ENCODE results near the gene YLPM1.

YLPM1 gene

DNA sequence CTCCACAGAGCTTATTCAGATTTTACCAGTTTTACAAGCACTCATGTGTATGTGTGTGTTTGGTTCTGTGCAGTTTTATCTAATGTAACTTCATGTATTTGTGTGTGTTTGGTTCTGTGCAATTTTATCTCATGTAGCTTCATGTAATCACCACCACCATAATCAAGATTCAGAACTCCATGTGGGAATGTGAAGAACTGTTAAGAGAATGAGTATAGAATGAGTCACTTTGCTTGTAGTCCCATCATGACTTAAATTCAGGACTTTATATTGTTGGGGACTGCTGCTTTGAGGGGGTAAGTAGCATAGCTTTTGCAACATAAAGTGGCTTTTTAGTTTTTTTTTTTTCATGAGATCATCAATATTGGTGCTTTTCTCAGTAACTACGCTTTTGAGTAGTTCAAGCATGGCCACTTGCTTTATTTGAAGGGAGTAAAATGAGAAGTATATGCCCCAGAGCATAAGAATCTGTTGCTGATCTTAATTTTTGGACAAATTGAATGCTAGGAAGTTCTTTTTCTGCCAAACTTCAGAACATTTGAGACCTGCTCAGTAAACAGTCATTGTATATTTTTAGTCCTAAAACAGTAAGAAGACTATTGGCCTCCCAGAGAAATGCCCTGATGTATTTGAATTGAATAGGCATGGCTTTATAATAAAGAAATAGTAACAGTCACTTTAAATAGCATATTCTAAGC lies 84.0 kb downstream of the YLPM1 start:
- Histone ChIP-seq H3K4me1 (ENCODE audit: insufficient read depth, low read length) (no peaks in the 10 kb centered on the region), H3K36me3 (ENCODE audit: insufficient read depth, low read length) (no peaks in the 10 kb centered on the region), H3K9ac (ENCODE audit: low read length) (no peak overlapping the region), H3K27ac (ENCODE audit: low read depth, low read length) (no peak overlapping the region), H3K27me3 (ENCODE audit: control insufficient read depth in 1 of 2, insufficient read depth in 2 of 2, low read length in 2 of 2) (no peaks in the 10 kb centered on the region), H3K9me3 (ENCODE audit: low read length) (no peaks in the 10 kb centered on the region), H3K4me3 (ENCODE audit: low read depth in 1 of 2, low read length in 2 of 2) (no peak overlapping the region)

GRCh38 chr14:74848768-74849167 lies 85.7 kb downstream of the YLPM1 start:
- no peak overlapping the region for H3K9ac ChIP-seq (ENCODE audit: low read length)
- peaks cover 11% of the 10 kb centered on the region for H3K4me1 ChIP-seq (ENCODE audit: insufficient read depth, low read length)
- H3K9me3 ChIP-seq (ENCODE audit: low read length) = no peaks in the 10 kb centered on the region
- no peak overlapping the region for H3K4me3 ChIP-seq (ENCODE audit: low read depth in 1 of 2, low read length in 2 of 2)
- H3K36me3 ChIP-seq (ENCODE audit: insufficient read depth, low read length) = no peaks in the 10 kb centered on the region
- no peaks in the 10 kb centered on the region for H3K27me3 ChIP-seq (ENCODE audit: control insufficient read depth in 1 of 2, insufficient read depth in 2 of 2, low read length in 2 of 2)
- H3K27ac ChIP-seq (ENCODE audit: low read depth, low read length) = no peak overlapping the region

DNA sequence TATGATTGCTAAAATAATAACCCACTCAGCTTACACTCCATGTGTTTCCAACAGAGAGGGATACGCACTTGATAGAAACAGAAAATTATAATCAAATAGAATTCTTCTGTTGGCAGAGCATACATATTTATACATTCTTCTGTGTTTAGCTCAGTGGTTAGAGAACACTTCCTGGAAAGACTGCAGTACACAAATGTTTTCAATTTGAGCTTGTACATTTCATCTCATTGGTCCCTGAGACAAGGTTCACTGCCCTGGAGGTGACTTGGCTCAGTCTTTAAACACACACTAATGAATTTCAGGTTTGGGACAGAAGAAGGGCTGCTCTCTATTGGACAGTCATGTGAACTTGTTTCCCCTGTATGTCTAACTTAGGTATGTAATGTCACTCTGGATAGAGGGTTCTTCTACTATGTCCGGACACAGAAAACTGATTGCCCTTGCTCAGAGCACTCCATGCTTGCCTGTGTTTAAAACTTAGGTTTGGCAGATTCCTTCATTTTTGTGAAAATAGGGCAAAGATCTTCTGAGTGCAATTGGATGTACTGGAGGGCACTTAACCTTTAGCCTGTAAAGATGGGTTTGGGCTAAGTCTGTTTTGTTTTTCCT lies 89.9 kb downstream of the YLPM1 start:
- Histone ChIP-seq H3K4me3 (ENCODE audit: low read depth in 1 of 2, low read length in 2 of 2) (no peak overlapping the region), H3K27ac (ENCODE audit: low read depth, low read length) (peak overlapping the region; percentile 56), H3K9me3 (ENCODE audit: low read length) (no peaks in the 10 kb centered on the region), H3K4me1 (ENCODE audit: insufficient read depth, low read length) (peaks cover 18% of the 10 kb centered on the region), H3K27me3 (ENCODE audit: control insufficient read depth in 1 of 2, insufficient read depth in 2 of 2, low read length in 2 of 2) (no peaks in the 10 kb centered on the region), H3K9ac (ENCODE audit: low read length) (no peak overlapping the region), H3K36me3 (ENCODE audit: insufficient read depth, low read length) (no peaks in the 10 kb centered on the region)

GRCh38 chr14:74853581-74853980 lies 90.5 kb downstream of the YLPM1 start:
- Histone ChIP-seq H3K4me3 (ENCODE audit: low read depth in 1 of 2, low read length in 2 of 2) (no peak overlapping the region), H3K4me1 (ENCODE audit: insufficient read depth, low read length) (peaks cover 18% of the 10 kb centered on the region), H3K27ac (ENCODE audit: low read depth, low read length) (peak overlapping the region; percentile 56), H3K27me3 (ENCODE audit: control insufficient read depth in 1 of 2, insufficient read depth in 2 of 2, low read length in 2 of 2) (no peaks in the 10 kb centered on the region), H3K9ac (ENCODE audit: low read length) (no peak overlapping the region), H3K9me3 (ENCODE audit: low read length) (no peaks in the 10 kb centered on the region), H3K36me3 (ENCODE audit: insufficient read depth, low read length) (no peaks in the 10 kb centered on the region)

DNA sequence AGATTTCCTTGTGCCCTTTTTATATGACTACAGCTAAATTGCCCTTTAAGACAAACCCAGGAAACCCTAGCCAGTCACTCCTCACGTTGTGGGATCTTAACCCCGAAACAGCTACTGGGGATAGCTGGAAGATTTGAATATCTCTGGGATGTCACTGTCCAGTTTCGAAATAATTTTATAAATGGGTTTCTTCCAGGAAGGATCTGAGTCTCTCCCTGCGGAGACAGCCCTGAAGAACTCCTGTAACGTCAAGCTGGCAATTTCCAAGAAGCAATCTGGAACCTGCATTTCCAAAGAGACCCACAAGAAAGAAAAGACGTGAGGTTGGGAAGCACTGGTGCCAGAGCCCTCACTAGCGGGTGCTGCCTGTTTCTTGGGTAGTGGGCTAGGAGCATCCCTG lies 91.9 kb downstream of the YLPM1 start:
- Histone ChIP-seq H3K9me3 (ENCODE audit: low read length) (no peaks in the 10 kb centered on the region), H3K4me3 (ENCODE audit: low read depth in 1 of 2, low read length in 2 of 2) (no peak overlapping the region), H3K4me1 (ENCODE audit: insufficient read depth, low read length) (peaks cover 18% of the 10 kb centered on the region), H3K27me3 (ENCODE audit: control insufficient read depth in 1 of 2, insufficient read depth in 2 of 2, low read length in 2 of 2) (no peaks in the 10 kb centered on the region), H3K27ac (ENCODE audit: low read depth, low read length) (no peak overlapping the region), H3K36me3 (ENCODE audit: insufficient read depth, low read length) (no peaks in the 10 kb centered on the region), H3K9ac (ENCODE audit: low read length) (no peak overlapping the region)

DNA sequence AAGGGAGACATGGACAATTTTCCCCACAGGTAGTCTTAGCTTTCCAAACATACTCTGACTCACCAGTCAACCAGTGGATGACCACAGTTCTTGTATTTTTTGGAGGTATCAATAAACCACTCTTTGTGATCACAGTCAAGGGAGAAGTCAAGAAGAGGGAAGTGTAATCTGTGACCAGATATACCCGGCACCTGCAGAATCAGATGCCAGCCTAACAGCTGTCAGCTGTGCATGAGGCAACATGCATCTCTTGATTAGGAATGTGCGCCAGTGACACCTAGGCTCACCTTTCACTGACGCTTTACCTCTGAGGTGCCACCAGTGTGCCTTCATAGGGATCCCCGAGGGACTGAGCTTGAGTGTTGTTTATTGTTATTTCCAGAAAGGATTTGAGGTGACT lies 92.8 kb downstream of the YLPM1 start:
- Histone ChIP-seq H3K27me3 (ENCODE audit: control insufficient read depth in 1 of 2, insufficient read depth in 2 of 2, low read length in 2 of 2) (no peaks in the 10 kb centered on the region), H3K9me3 (ENCODE audit: low read length) (no peaks in the 10 kb centered on the region), H3K4me1 (ENCODE audit: insufficient read depth, low read length) (peaks cover 22% of the 10 kb centered on the region), H3K36me3 (ENCODE audit: insufficient read depth, low read length) (no peaks in the 10 kb centered on the region), H3K9ac (ENCODE audit: low read length) (no peak overlapping the region), H3K27ac (ENCODE audit: low read depth, low read length) (no peak overlapping the region), H3K4me3 (ENCODE audit: low read depth in 1 of 2, low read length in 2 of 2) (no peak overlapping the region)

GRCh38 chr14:74856366-74856765 lies 93.2 kb downstream of the YLPM1 start:
- Histone ChIP-seq H3K27ac (ENCODE audit: low read depth, low read length) (no peak overlapping the region), H3K36me3 (ENCODE audit: insufficient read depth, low read length) (no peaks in the 10 kb centered on the region), H3K27me3 (ENCODE audit: control insufficient read depth in 1 of 2, insufficient read depth in 2 of 2, low read length in 2 of 2) (no peaks in the 10 kb centered on the region), H3K4me1 (ENCODE audit: insufficient read depth, low read length) (peaks cover 26% of the 10 kb centered on the region), H3K9me3 (ENCODE audit: low read length) (no peaks in the 10 kb centered on the region), H3K4me3 (ENCODE audit: low read depth in 1 of 2, low read length in 2 of 2) (no peak overlapping the region), H3K9ac (ENCODE audit: low read length) (no peak overlapping the region)

DNA sequence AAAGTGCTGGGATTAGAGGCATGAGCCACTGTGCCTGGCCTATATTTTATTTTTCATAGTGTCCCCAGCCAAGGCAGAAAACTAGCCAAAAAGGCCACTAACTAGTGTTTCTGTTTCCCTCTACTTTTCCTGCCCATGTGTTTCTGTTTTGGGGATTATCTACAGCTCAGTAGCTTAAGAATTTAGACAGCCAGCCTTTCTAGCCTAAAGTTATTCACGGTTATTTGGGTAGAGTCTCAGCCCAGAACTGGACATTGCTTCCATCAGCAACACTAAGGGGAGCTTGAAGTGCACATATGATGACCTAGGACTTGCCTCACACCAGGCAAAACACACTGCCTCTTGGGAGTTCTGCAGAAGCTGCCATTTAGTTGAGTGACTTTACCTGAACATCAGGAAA lies 94.9 kb downstream of the YLPM1 start:
- no peaks in the 10 kb centered on the region for H3K36me3 ChIP-seq (ENCODE audit: insufficient read depth, low read length)
- peaks cover 20% of the 10 kb centered on the region for H3K4me1 ChIP-seq (ENCODE audit: insufficient read depth, low read length)
- H3K4me3 ChIP-seq (ENCODE audit: low read depth in 1 of 2, low read length in 2 of 2) = no peak overlapping the region
- H3K27me3 ChIP-seq (ENCODE audit: control insufficient read depth in 1 of 2, insufficient read depth in 2 of 2, low read length in 2 of 2) = no peaks in the 10 kb centered on the region
- no peaks in the 10 kb centered on the region for H3K9me3 ChIP-seq (ENCODE audit: low read length)
- H3K27ac ChIP-seq (ENCODE audit: low read depth, low read length) = no peak overlapping the region
- no peak overlapping the region for H3K9ac ChIP-seq (ENCODE audit: low read length)

DNA sequence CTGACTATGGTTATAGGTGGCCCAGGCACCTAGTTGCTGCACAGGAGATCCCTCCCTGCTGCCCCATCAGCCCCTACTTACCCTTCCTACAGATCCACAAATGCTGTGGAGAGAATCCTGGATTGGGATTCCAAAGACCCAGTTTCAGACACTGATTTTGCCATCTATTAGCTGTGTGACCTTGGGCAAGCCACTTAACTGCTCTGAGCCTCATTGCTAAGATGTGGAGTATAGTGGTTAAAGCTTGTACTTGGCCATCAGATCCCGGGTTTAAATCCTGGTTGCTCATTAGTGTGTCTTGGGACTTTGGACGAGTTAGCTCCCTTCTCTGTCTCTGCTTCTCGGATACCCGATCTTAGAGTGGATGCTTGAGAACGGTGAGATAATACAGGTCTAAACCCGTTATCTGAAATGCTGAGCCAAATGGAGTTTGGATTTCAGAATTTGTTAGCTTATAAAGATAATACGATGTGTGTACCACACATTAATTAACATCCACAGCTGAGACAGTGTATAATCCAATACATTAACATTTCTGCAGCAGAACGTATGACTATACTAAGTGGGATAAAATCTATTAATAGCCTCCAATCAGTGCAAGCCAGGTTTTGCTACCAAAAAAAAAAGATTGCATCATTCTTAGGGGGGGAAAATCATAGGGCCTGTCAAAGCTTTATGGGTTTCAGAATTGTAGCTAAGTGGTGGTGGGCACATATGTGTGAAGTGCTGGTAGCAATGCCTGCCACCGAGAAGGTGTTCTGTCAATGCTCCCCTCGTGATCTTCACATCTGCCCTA lies 96.8 kb downstream of the YLPM1 start:
- Histone ChIP-seq H3K9ac (ENCODE audit: low read length) (no peak overlapping the region), H3K36me3 (ENCODE audit: insufficient read depth, low read length) (no peaks in the 10 kb centered on the region), H3K4me1 (ENCODE audit: insufficient read depth, low read length) (peaks cover 8% of the 10 kb centered on the region), H3K4me3 (ENCODE audit: low read depth in 1 of 2, low read length in 2 of 2) (no peak overlapping the region), H3K9me3 (ENCODE audit: low read length) (no peaks in the 10 kb centered on the region), H3K27me3 (ENCODE audit: control insufficient read depth in 1 of 2, insufficient read depth in 2 of 2, low read length in 2 of 2) (no peaks in the 10 kb centered on the region), H3K27ac (ENCODE audit: low read depth, low read length) (no peak overlapping the region)

- Histone ChIP-seq H3K4me1 (ENCODE audit: insufficient read depth, low read length) (peaks cover 8% of the 10 kb centered on the region), H3K27me3 (ENCODE audit: control insufficient read depth in 1 of 2, insufficient read depth in 2 of 2, low read length in 2 of 2) (no peaks in the 10 kb centered on the region), H3K9me3 (ENCODE audit: low read length) (no peaks in the 10 kb centered on the region), H3K9ac (ENCODE audit: low read length) (no peak overlapping the region), H3K4me3 (ENCODE audit: low read depth in 1 of 2, low read length in 2 of 2) (no peak overlapping the region), H3K27ac (ENCODE audit: low read depth, low read length) (no peak overlapping the region), H3K36me3 (ENCODE audit: insufficient read depth, low read length) (no peaks in the 10 kb centered on the region)
Measured at GRCh38 chr14:74860899-74861733, 98.0 kb downstream of the YLPM1 start.

- no peak overlapping the region for H3K9ac ChIP-seq (ENCODE audit: low read length)
- no peaks in the 10 kb centered on the region for H3K9me3 ChIP-seq (ENCODE audit: low read length)
- no peaks in the 10 kb centered on the region for H3K27me3 ChIP-seq (ENCODE audit: control insufficient read depth in 1 of 2, insufficient read depth in 2 of 2, low read length in 2 of 2)
- H3K27ac ChIP-seq (ENCODE audit: low read depth, low read length) = no peak overlapping the region
- H3K4me3 ChIP-seq (ENCODE audit: low read depth in 1 of 2, low read length in 2 of 2) = no peak overlapping the region
- no peaks in the 10 kb centered on the region for H3K36me3 ChIP-seq (ENCODE audit: insufficient read depth, low read length)
- H3K4me1 ChIP-seq (ENCODE audit: insufficient read depth, low read length) = peaks cover 8% of the 10 kb centered on the region
Measured at GRCh38 chr14:74861734-74862090, 98.6 kb downstream of the YLPM1 start.
